Activated CD4-positive, alpha-beta T cell treated with anti-CD3 and anti-CD28 coated beads for 36 hours (primary cell): ENCODE measurements around the gene CTNNA2. TPM values are rescaled to one million over a fixed set of nuclear protein-coding genes. Genes with fewer than 3 reads are reported as not detected.

Experiments used
- ATAC-seq: fragments of 200-7000 bp; cut with Tn5 transposase; one replicate; pipeline ENCODE4 v1.10.0; 2021; ENCODE audit warnings: mild to moderate bottlenecking, moderate library complexity
- CTCF ChIA-PET: fragments of 350-600 bp; sonication (Branson Sonifier 250); formaldehyde crosslinking; loops from one replicate; lab custom pipeline; 2021; ENCODE audit warnings: antibody characterized with exemption; lab: Charles Lee
- POLR2A ChIA-PET: fragments of 350-600 bp; sonication (Branson Sonifier 250); formaldehyde crosslinking; loops from one replicate; lab custom pipeline; 2021; ENCODE audit warnings: antibody characterized with exemption, inconsistent platforms; lab: Charles Lee
- DNase-seq: peaks from one replicate; pipeline ENCODE4 v3.0.0-alpha.2; 2020
- H3K27ac Mint-ChIP-seq: one replicate; pipeline ENCODE4 v1.8.0; 2021; ENCODE audit warnings: mixed read lengths
- H3K27me3 Mint-ChIP-seq: one replicate; pipeline ENCODE4 v1.8.0; 2021; ENCODE audit warnings: mixed read lengths
- H3K36me3 Mint-ChIP-seq: one replicate; pipeline ENCODE4 v1.8.0; 2021; ENCODE audit warnings: low read depth, mixed read lengths
- H3K4me1 Mint-ChIP-seq: one replicate; pipeline ENCODE4 v1.8.0; 2021; ENCODE audit warnings: mixed read lengths
- H3K4me3 Mint-ChIP-seq: one replicate; pipeline ENCODE4 v1.8.0; 2021; ENCODE audit warnings: mild to moderate bottlenecking, moderate library complexity, mixed read lengths
- H3K9me3 Mint-ChIP-seq: one replicate; pipeline ENCODE4 v1.8.0; 2021; ENCODE audit warnings: low read depth, mixed read lengths
- intact Hi-C, 2 experiments: fragments of 100-400 bp; cut with DNase I in 1 of 2; cut with micrococcal nuclease in 1 of 2; formaldehyde crosslinking; loops; one replicate each; pipeline versions ENCODE4 v1.14.2 to v1.15.1; 2022 to 2024; cut with DNase I, micrococcal nuclease
- total RNA-seq, 2 experiments: library from RNA; stranded (reverse); gene quantifications; one replicate each; pipeline ENCODE4 v1.2.3, GENCODE V29; 2021

Gene CTNNA2
- total RNA-seq, 2 experiments from 2014 or later = not detected

- Mint-ChIP-seq H3K27me3 (no peaks in the 10 kb centered on the region), H3K9me3 (no peaks in the 10 kb centered on the region), H3K4me1 (no peaks in the 10 kb centered on the region), H3K36me3 (no peaks in the 10 kb centered on the region), H3K27ac (no peak overlapping the region), H3K4me3 (no peak overlapping the region)
- intact Hi-C loops = no loop called here
- POLR2A ChIA-PET = no interaction called here
- CTCF ChIA-PET = no interaction called here
- ATAC-seq (no peak), DNase-seq (no peak)
Observed at GRCh38 chr2:80363791-80364349, 851.0 kb downstream of the CTNNA2 start.

- H3K9me3 Mint-ChIP-seq = no peaks in the 10 kb centered on the region
- ChIA-PET CTCF (interaction anchor here (0.7 kb wide), 1 partner anchor 11 kb away, joined by 3 read pairs; no protein-coding TSS in a partner anchor), POLR2A (no interaction called here)
- H3K36me3 Mint-ChIP-seq = no peaks in the 10 kb centered on the region
- H3K27ac Mint-ChIP-seq = no peak overlapping the region
- no peak overlapping the region for H3K4me3 Mint-ChIP-seq
- DNase-seq (no peak), ATAC-seq (no peak)
- no peaks in the 10 kb centered on the region for H3K4me1 Mint-ChIP-seq
- intact Hi-C loops = no loop called here
- no peaks in the 10 kb centered on the region for H3K27me3 Mint-ChIP-seq
Observed at GRCh38 chr2:80364524-80365212, 851.8 kb downstream of the CTNNA2 start.

DNA sequence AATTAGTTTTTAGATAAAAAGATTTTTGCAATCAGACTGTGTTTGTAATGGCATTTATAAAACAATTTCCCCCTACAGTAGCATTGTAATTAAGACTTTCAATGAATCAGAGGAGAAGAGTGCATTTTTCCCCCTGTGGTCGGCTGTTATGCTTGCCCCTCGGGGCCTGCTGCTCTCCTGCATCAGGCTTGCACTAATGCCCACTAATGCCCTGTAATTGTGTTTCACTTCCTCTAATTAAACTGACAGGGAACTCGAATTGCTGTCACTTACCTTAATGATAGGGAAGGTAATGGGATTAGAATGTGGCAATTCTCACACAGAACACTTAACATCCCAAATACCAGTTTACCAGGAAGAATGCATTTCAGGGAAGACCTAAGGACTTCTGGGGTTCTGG, 852.9 kb downstream of the CTNNA2 start:
- Mint-ChIP-seq H3K4me3 (no peak overlapping the region), H3K36me3 (no peaks in the 10 kb centered on the region), H3K27ac (no peak overlapping the region), H3K9me3 (peaks cover 3% of the 10 kb centered on the region), H3K4me1 (no peaks in the 10 kb centered on the region), H3K27me3 (no peaks in the 10 kb centered on the region)
- ATAC-seq (no peak), DNase-seq (no peak)
- CTCF ChIA-PET = no interaction called here
- intact Hi-C loops = no loop called here
- POLR2A ChIA-PET = no interaction called here

- POLR2A ChIA-PET = no interaction called here
- Mint-ChIP-seq H3K9me3 (peaks cover 3% of the 10 kb centered on the region), H3K4me1 (no peaks in the 10 kb centered on the region), H3K4me3 (no peak overlapping the region), H3K27ac (no peak overlapping the region), H3K36me3 (no peaks in the 10 kb centered on the region), H3K27me3 (no peaks in the 10 kb centered on the region)
- CTCF ChIA-PET = no interaction called here
- DNase-seq (no peak), ATAC-seq (no peak)
- intact Hi-C loops = no loop called here
Observed at GRCh38 chr2:80370375-80371009, 857.6 kb downstream of the CTNNA2 start.

DNA sequence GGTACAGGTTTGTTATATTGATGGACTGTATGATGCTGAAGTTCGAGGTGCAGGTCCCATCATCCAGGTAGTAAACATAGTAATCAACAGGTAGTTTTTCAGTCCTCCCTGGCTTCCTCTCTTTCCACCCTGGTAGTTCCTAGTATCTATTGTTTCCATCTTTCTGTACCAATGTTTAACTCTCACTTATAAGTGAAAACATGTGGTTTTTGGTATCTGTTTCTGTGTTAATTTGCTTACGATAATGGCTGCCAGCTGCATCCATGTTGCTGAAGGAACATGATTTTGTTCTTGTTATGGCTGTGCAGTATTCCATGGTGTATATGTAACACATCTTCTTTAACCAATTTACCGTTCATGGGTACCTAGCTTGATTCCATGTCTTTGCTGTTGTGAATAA, 861.3 kb downstream of the CTNNA2 start:
- no peak overlapping the region for H3K4me3 Mint-ChIP-seq
- ChIA-PET POLR2A (no interaction called here), CTCF (no interaction called here)
- H3K27ac Mint-ChIP-seq = no peak overlapping the region
- intact Hi-C loops = no loop called here
- H3K36me3 Mint-ChIP-seq = no peaks in the 10 kb centered on the region
- DNase-seq = no peak
- no peaks in the 10 kb centered on the region for H3K4me1 Mint-ChIP-seq
- H3K9me3 Mint-ChIP-seq = peaks cover 6% of the 10 kb centered on the region
- ATAC-seq = no peak
- no peaks in the 10 kb centered on the region for H3K27me3 Mint-ChIP-seq

GRCh38 chr2:80377071-80377470, 864.2 kb downstream of the CTNNA2 start:
- DNase-seq = no peak
- ChIA-PET CTCF (no interaction called here), POLR2A (no interaction called here)
- Mint-ChIP-seq H3K9me3 (peaks cover 8% of the 10 kb centered on the region), H3K36me3 (no peaks in the 10 kb centered on the region), H3K27me3 (no peaks in the 10 kb centered on the region), H3K4me1 (no peaks in the 10 kb centered on the region), H3K27ac (no peak overlapping the region), H3K4me3 (no peak overlapping the region)
- intact Hi-C loops = no loop called here
- no peak for ATAC-seq

GRCh38 chr2:80380736-80381135, 867.9 kb downstream of the CTNNA2 start:
- CTCF ChIA-PET = no interaction called here
- H3K27me3 Mint-ChIP-seq = no peaks in the 10 kb centered on the region
- intact Hi-C loops = no loop called here
- DNase-seq (no peak), ATAC-seq (no peak)
- no peak overlapping the region for H3K4me3 Mint-ChIP-seq
- no peaks in the 10 kb centered on the region for H3K4me1 Mint-ChIP-seq
- H3K9me3 Mint-ChIP-seq = peaks cover 8% of the 10 kb centered on the region
- no peak overlapping the region for H3K27ac Mint-ChIP-seq
- H3K36me3 Mint-ChIP-seq = no peaks in the 10 kb centered on the region
- POLR2A ChIA-PET = no interaction called here

DNA sequence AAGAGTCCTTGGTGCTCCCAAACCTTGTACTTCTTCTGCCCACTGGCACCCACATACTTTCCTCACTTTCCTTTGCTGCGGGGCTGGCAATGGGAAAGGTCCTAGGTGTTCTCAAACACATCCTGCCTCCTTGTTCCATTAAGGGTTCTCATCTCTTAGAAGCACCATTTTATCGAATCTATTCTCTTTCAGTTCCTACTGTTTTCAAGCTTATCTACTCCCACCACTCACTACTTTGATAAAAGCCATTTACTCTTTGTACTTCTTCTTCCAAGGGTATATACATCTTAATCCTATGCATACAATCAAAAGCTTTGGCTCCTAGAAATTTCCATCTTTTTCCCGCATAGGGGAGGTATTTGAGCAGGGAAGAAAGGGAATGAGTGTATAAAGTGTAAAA, 868.8 kb downstream of the CTNNA2 start:
- ChIA-PET POLR2A (no interaction called here), CTCF (no interaction called here)
- no peaks in the 10 kb centered on the region for H3K4me1 Mint-ChIP-seq
- H3K27ac Mint-ChIP-seq = no peak overlapping the region
- ATAC-seq (no peak), DNase-seq (no peak)
- peaks cover 8% of the 10 kb centered on the region for H3K9me3 Mint-ChIP-seq
- intact Hi-C loops = no loop called here
- H3K36me3 Mint-ChIP-seq = no peaks in the 10 kb centered on the region
- no peaks in the 10 kb centered on the region for H3K27me3 Mint-ChIP-seq
- no peak overlapping the region for H3K4me3 Mint-ChIP-seq

GRCh38 chr2:80392441-80392840, 879.6 kb downstream of the CTNNA2 start:
- Mint-ChIP-seq H3K27ac (no peak overlapping the region), H3K4me3 (no peak overlapping the region), H3K27me3 (no peaks in the 10 kb centered on the region), H3K36me3 (no peaks in the 10 kb centered on the region), H3K4me1 (no peaks in the 10 kb centered on the region), H3K9me3 (peaks cover 6% of the 10 kb centered on the region)
- CTCF ChIA-PET = no interaction called here
- ATAC-seq = no peak
- POLR2A ChIA-PET = no interaction called here
- intact Hi-C loops = no loop called here
- DNase-seq = no peak

- H3K4me3 Mint-ChIP-seq = no peak overlapping the region
- ChIA-PET POLR2A (no interaction called here), CTCF (no interaction called here)
- no peaks in the 10 kb centered on the region for H3K4me1 Mint-ChIP-seq
- no peaks in the 10 kb centered on the region for H3K27me3 Mint-ChIP-seq
- ATAC-seq (no peak), DNase-seq (no peak)
- H3K27ac Mint-ChIP-seq = no peak overlapping the region
- peaks cover 9% of the 10 kb centered on the region for H3K9me3 Mint-ChIP-seq
- intact Hi-C loops = no loop called here
- H3K36me3 Mint-ChIP-seq = no peaks in the 10 kb centered on the region
Observed at GRCh38 chr2:80393991-80394390, 881.1 kb downstream of the CTNNA2 start.

DNA sequence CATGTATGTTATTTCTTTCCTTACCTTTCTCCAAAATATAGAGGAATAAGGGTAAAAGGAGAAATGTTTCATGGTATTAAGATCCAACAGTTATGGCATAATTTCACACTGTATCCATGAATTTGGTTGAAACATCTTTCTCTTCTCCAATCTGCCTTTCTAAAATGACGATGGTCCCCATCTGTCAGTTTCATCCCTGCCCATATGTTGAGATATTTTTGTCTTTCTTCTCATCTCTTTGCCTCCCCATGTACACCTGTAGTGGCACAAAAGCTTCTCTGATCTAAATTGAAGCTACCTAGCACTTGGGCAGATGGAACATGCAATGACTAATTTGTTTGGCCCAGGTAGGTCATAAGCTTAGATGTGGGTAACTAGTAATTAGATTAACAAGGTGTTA, 882.4 kb downstream of the CTNNA2 start:
- Mint-ChIP-seq H3K27me3 (no peaks in the 10 kb centered on the region), H3K36me3 (no peaks in the 10 kb centered on the region), H3K4me1 (no peaks in the 10 kb centered on the region), H3K9me3 (peaks cover 9% of the 10 kb centered on the region), H3K4me3 (no peak overlapping the region), H3K27ac (no peak overlapping the region)
- ChIA-PET CTCF (no interaction called here), POLR2A (no interaction called here)
- ATAC-seq (no peak), DNase-seq (no peak)
- intact Hi-C loops = no loop called here

DNA sequence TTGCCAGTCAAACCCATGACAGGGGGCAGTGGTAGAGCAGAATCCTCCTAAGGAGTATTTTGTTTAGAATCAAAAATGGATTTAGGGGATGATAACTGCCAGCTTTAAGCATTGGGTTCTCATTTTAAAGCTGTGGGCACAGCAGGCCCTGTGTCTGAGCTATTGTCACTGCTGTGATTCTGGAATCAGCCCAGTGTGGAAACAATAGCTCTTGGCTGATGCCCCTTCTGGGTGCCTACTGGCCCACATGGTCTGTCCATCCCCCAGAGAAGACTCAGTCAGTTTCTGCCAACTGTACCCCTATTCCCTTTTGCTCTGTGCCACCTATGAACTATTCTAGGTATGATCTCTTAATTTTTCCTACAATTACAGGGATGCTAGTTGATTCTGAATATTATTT, 883.4 kb downstream of the CTNNA2 start:
- CTCF ChIA-PET = no interaction called here
- Mint-ChIP-seq H3K9me3 (peaks cover 15% of the 10 kb centered on the region), H3K36me3 (no peaks in the 10 kb centered on the region), H3K27ac (no peak overlapping the region), H3K27me3 (no peaks in the 10 kb centered on the region), H3K4me3 (no peak overlapping the region), H3K4me1 (no peaks in the 10 kb centered on the region)
- intact Hi-C loops = no loop called here
- ATAC-seq (no peak), DNase-seq (no peak)
- POLR2A ChIA-PET = no interaction called here
